ENCODE data around the gene SEC61A2. TPM values are rescaled to one million over a fixed set of nuclear protein-coding genes. Genes with fewer than 3 reads are reported as not detected.

SEC61A2 gene
- total and polyA plus RNA-seq, 2 of the 8 experiments (the other 6 are each of a cell fraction or from before 2014, with no cell fraction given), result 18.2 to 19.2 TPM

- DNase-seq (ENCODE audit: low read depth in 1 of 2, low spot score in 2 of 2), result no peak
- no peak overlapping the region for H4K91ac ChIP-seq (replicated peaks; ENCODE audit: insufficient read length, low read length)
- no peak for FAIRE-seq
- H4K20me1 ChIP-seq (replicated peaks in 1 of 2; ENCODE audit: control insufficient read depth in 1 of 2, insufficient read depth in 2 of 2, low read length in 2 of 2), result no peaks in the 10 kb centered on the region
- H3K36me3 ChIP-seq (ENCODE audit: control insufficient read depth in 2 of 4, insufficient read depth in 4 of 4, low read length in 3 of 4), result no peaks in the 10 kb centered on the region; a peak in 3 of 8 replicates
- WGBS, 2 experiments (ENCODE audit: extremely low coverage in 1 of 2, insufficient coverage in 1 of 2, insufficient read length in 1 of 2, insufficient replicate concordance in 2 of 2, low coverage in 1 of 2, low lambda C conversion rate in 2 of 2, missing lambda C conversion rate in 1 of 2), result 76% methylated on average over 4 of the region's 4 CpGs; no CpG with 5 or more reads in 1 of the 2 experiments
- no peak overlapping the region for H3K9ac ChIP-seq (replicated peaks in 1 of 4; ENCODE audit: extremely low read depth in 1 of 4, low read depth in 3 of 4, low read length in 3 of 4)
- H3K27ac ChIP-seq (ENCODE audit: low read depth, low read length), result no peak overlapping the region
- no peaks in the 10 kb centered on the region for H3K79me1 ChIP-seq (ENCODE audit: low read depth, low read length)
- ChIA-PET POLR2A (ENCODE audit: partially characterized antibody) (no interaction called here), CTCF (ENCODE audit: partially characterized antibody) (no interaction called here)
- H3K79me2 ChIP-seq (ENCODE audit: control insufficient read depth in 1 of 2, insufficient read depth in 2 of 2, low read length in 2 of 2), result no peaks in the 10 kb centered on the region
- H3K18ac ChIP-seq (ENCODE audit: extremely low read depth, low read length), result no peak overlapping the region
- H3K9me3 ChIP-seq (ENCODE audit: insufficient read depth in 2 of 2, low read depth in 1 of 2, low read length in 1 of 2), result no peaks in the 10 kb centered on the region
- H2BK5ac ChIP-seq (ENCODE audit: low read depth, low read length), result no peak overlapping the region
- no peak for TF ChIP-seq EGR1 (IDR thresholded peaks at IDR 0.05; ENCODE audit: borderline replicate concordance, low read depth, low read length)
- no peak for TF ChIP-seq RNF2 (IDR thresholded peaks at IDR 0.05; ENCODE audit: borderline replicate concordance, low read depth, low read length, missing control alignments, poor library complexity, severe bottlenecking)
- TF ChIP-seq BRCA1 (IDR thresholded peaks at IDR 0.05; ENCODE audit: low read depth, low read length), result no peak
- TF ChIP-seq CREB1 (IDR thresholded peaks at IDR 0.05), result no peak
- TF ChIP-seq NANOG (IDR thresholded peaks at IDR 0.05; ENCODE audit: insufficient read depth, low read depth, low read length, poor library complexity, severe bottlenecking), result no peak
- TF ChIP-seq ZNF274 (IDR thresholded peaks at IDR 0.05; ENCODE audit: borderline replicate concordance, extremely low read depth, low read length), result no peak
- TF ChIP-seq TAF7 (optimal IDR thresholded peaks at IDR 0.05; ENCODE audit: borderline replicate concordance, low read depth, low read length), result no peak
- H2AK5ac ChIP-seq (ENCODE audit: low read depth, low read length), result no peak overlapping the region
- no peaks in the 10 kb centered on the region for H3K23me2 ChIP-seq (ENCODE audit: low read depth, low read length)
- no peak overlapping the region for H3K4me3 ChIP-seq (ENCODE audit: extremely low read depth in 1 of 4, insufficient read depth in 2 of 4, low read depth in 3 of 4, low read length in 4 of 4)
- H2BK120ac ChIP-seq (replicated peaks; ENCODE audit: low read depth, low read length), result no peak overlapping the region
- H3K27me3 ChIP-seq (replicated peaks in 1 of 4; ENCODE audit: control insufficient read depth in 3 of 4, extremely low read depth in 1 of 4, insufficient read depth in 3 of 4, low read length in 3 of 4), result peaks cover 0 to 1% (median 0%) of the 10 kb centered on the region in 4 experiments; a peak in 1 of 7 replicates
- no peak overlapping the region for H2BK15ac ChIP-seq (ENCODE audit: low read length)
- H3K4me2 ChIP-seq (ENCODE audit: insufficient read depth in 1 of 2, low read depth in 2 of 2, low read length in 2 of 2), result no peak overlapping the region
- no peak overlapping the region for H2BK20ac ChIP-seq (ENCODE audit: low read length)
- no peak overlapping the region for H3K4ac ChIP-seq (replicated peaks; ENCODE audit: insufficient read length, low read depth, low read length)
- no peak overlapping the region for H3K23ac ChIP-seq (ENCODE audit: insufficient read length)
- H2AFZ ChIP-seq (ENCODE audit: low read length), result no peak overlapping the region
- H3K14ac ChIP-seq (ENCODE audit: insufficient read length), result no peak overlapping the region
- H4K8ac ChIP-seq (ENCODE audit: extremely low read depth, insufficient read depth, low read length), result no peak overlapping the region
- H4K5ac ChIP-seq (ENCODE audit: insufficient read length, low read depth, low read length), result no peak overlapping the region
- no peak overlapping the region for H3K56ac ChIP-seq (replicated peaks; ENCODE audit: insufficient read length, low read depth, low read length)
- H2BK12ac ChIP-seq (ENCODE audit: low read depth, low read length), result no peak overlapping the region
- no peaks in the 10 kb centered on the region for H3K4me1 ChIP-seq (replicated peaks in 1 of 4; ENCODE audit: control insufficient read depth in 3 of 4, insufficient read depth in 4 of 4, low read length in 3 of 4)
These were observed 20.7 kb downstream of the SEC61A2 start for GRCh38 chr10:12150163-12150562.

Measured in H1 (cell line).